GM19455 (cell line): ENCODE data around the gene LGR6.
"Not testable (repeated sequence)": the region's sequence is repeated elsewhere in the genome, so short reads cannot be mapped to it uniquely, and the experiment has no call there.

ENCODE experiments used
- ATAC-seq: cut with Tn5 transposase; IDR thresholded peaks from one replicate; pipeline ENCODE4 v1.9.1; 2021; ENCODE audit not compliant: unreplicated experiment

Gene LGR6

GRCh38 chr1:202235003-202235660 lies 41.5 kb downstream of the LGR6 start:
- ATAC-seq = no peak

GRCh38 chr1:202235856-202236837 lies 42.5 kb downstream of the LGR6 start:
- ATAC-seq = no peak

GRCh38 chr1:202237052-202237451 lies 43.5 kb downstream of the LGR6 start:
- no peak for ATAC-seq

- no peak for ATAC-seq
Measured at GRCh38 chr1:202238914-202239313, 45.3 kb downstream of the LGR6 start.

- ATAC-seq = not testable (repeated sequence)
Measured at GRCh38 chr1:202240226-202240625, 46.6 kb downstream of the LGR6 start.

GRCh38 chr1:202240956-202241355 lies 47.4 kb downstream of the LGR6 start:
- ATAC-seq = no peak

- ATAC-seq = no peak
Measured at GRCh38 chr1:202241376-202242079, 47.9 kb downstream of the LGR6 start.

- no peak for ATAC-seq
Measured at GRCh38 chr1:202242080-202242419, 48.5 kb downstream of the LGR6 start.

- no peak for ATAC-seq
Measured at GRCh38 chr1:202243006-202243405, 49.4 kb downstream of the LGR6 start.

- no peak for ATAC-seq
Measured at GRCh38 chr1:202244841-202245261, 51.3 kb downstream of the LGR6 start.

- no peak for ATAC-seq
Measured at GRCh38 chr1:202245391-202245790, 51.8 kb downstream of the LGR6 start.

- ATAC-seq = no peak
Measured at GRCh38 chr1:202247104-202247503, 53.5 kb downstream of the LGR6 start.

GRCh38 chr1:202247837-202248795 lies 54.5 kb downstream of the LGR6 start:
- ATAC-seq = no peak

- no peak for ATAC-seq
Measured at GRCh38 chr1:202248861-202249260, 55.3 kb downstream of the LGR6 start.

GRCh38 chr1:202249436-202249835 lies 55.8 kb downstream of the LGR6 start:
- no peak for ATAC-seq

- no peak for ATAC-seq
Measured at GRCh38 chr1:202249846-202250245, 56.2 kb downstream of the LGR6 start.

GRCh38 chr1:202250982-202251381 lies 57.4 kb downstream of the LGR6 start:
- no peak for ATAC-seq

GRCh38 chr1:202251424-202252256 lies 58.0 kb downstream of the LGR6 start:
- ATAC-seq = no peak

GRCh38 chr1:202252271-202252670 lies 58.7 kb downstream of the LGR6 start:
- ATAC-seq = no peak
